K562 (cell line): ENCODE measurements around the gene PRPSAP2. TPM values are rescaled to one million over a fixed set of nuclear protein-coding genes. Genes with fewer than 3 reads are reported as not detected.
A peak's percentile ranks its signal among the peaks of the same experiment; 100 is the strongest.

Experiments used
- ATAC-seq: fragments of 200-7000 bp; cut with Tn5 transposase; 3 replicates; pipeline ENCODE4 v1.9.1; 2020; ENCODE audit warnings: moderate library complexity
- BruUV-seq: library from RNA; stranded (reverse); fragments of 400-500 nt; replicated peaks from 2 replicates; lab custom pipeline; 2021; lab: Mats Ljungman, UMichigan
- CTCF ChIA-PET: fragments of 300-600 bp; formaldehyde crosslinking; extraction: SDS; loops from one replicate; lab custom pipeline; 2021; ENCODE audit warnings: low intra/inter-chr PET ratio; lab: Yijun Ruan, JAX
- POLR2A ChIA-PET: fragments of 300-600, 350-650 bp; sonication (Branson Sonifier 250); formaldehyde crosslinking; extraction: SDS; loops from one replicate; lab custom pipeline; 2021; ENCODE audit warnings: antibody characterized with exemption, inconsistent platforms; lab: Yijun Ruan, JAX
- DNase-seq, 4 experiments: peaks; one replicate each; pipeline versions ENCODE4 v3.0.0 to v3.0.0-alpha.2; 2011 to 2018; ENCODE audit warnings: low spot score in 3 of 4, mixed read lengths in 3 of 4; ENCODE audit errors: extremely low read depth in 1 of 4
- FAIRE-seq: peaks from 2 replicates; lab custom pipeline; 2011; peaks lifted over from hg19 to GRCh38; lab: Jason Lieb, UNC
- H2AFZ ChIP-seq: 2 replicates; pipeline ENCODE4 v1.6.0; 2011; ENCODE audit warnings: low read depth, low read length, control low read depth, inconsistent platforms
- H3K27ac ChIP-seq: fragments of 200-600 bp; 3 replicates; pipeline ENCODE4 v1.8.0; 2011; ENCODE audit warnings: low read depth, mild to moderate bottlenecking, control low read depth, inconsistent platforms, low read length, moderate library complexity, mixed read lengths; ENCODE audit errors: extremely low read depth
- H3K27me3 ChIP-seq, 2 experiments: fragments of 300-600 bp in 1 of 2; 2 replicates in 1 of 2; 3 replicates in 1 of 2; pipeline versions ENCODE4 v1.6.0 to v1.8.0; 2011; ENCODE audit warnings: inconsistent platforms in 2 of 2, low read length in 2 of 2, mild to moderate bottlenecking in 1 of 2, mixed read lengths in 1 of 2, moderate library complexity in 1 of 2; ENCODE audit not compliant: control insufficient read depth in 2 of 2, insufficient read depth in 2 of 2
- H3K36me3 ChIP-seq: fragments of 300-600 bp; 3 replicates; pipeline ENCODE4 v1.8.0; 2011; ENCODE audit warnings: mild to moderate bottlenecking, low read length, inconsistent platforms; ENCODE audit not compliant: control insufficient read depth, insufficient read depth
- H3K4me1 ChIP-seq, 2 experiments: fragments of 200-600 bp in 1 of 2; replicated peaks in 1 of 2; 2 replicates in 1 of 2; 3 replicates in 1 of 2; pipeline versions ENCODE4 v1.5.1 to v1.8.0; 2011; ENCODE audit warnings: inconsistent platforms in 2 of 2, low read length in 2 of 2, mild to moderate bottlenecking in 1 of 2, mixed read lengths in 1 of 2, moderate library complexity in 1 of 2; ENCODE audit not compliant: control insufficient read depth in 2 of 2, insufficient read depth in 2 of 2
- H3K4me2 ChIP-seq: 2 replicates; pipeline ENCODE4 v1.6.1; 2011; ENCODE audit warnings: low read length, control low read depth, inconsistent platforms, mixed read lengths; ENCODE audit not compliant: insufficient read depth
- H3K4me3 ChIP-seq: fragments of 200-600 bp; sonication (generic), shearing (Covaris generic); 2 replicates; pipeline ENCODE4 v1.5.1; 2016; ENCODE audit warnings: control low read depth, inconsistent platforms
- H3K79me2 ChIP-seq: fragments of 200-600 bp; 3 replicates; pipeline ENCODE4 v1.8.0; 2011; ENCODE audit warnings: low read length, inconsistent platforms; ENCODE audit not compliant: control insufficient read depth, insufficient read depth
- H3K9ac ChIP-seq, 2 experiments: 2 replicates each; pipeline versions ENCODE4 v1.6.0 to v1.6.1; 2011; ENCODE audit warnings: low read depth in 2 of 2, low read length in 2 of 2, control low read depth in 1 of 2, inconsistent platforms in 1 of 2, mild to moderate bottlenecking in 1 of 2, mixed read lengths in 1 of 2; ENCODE audit not compliant: insufficient read depth in 1 of 2
- H3K9me1 ChIP-seq: one replicate; pipeline ENCODE4 v1.6.0; 2011; ENCODE audit warnings: inconsistent platforms, mild to moderate bottlenecking, low read length, moderate library complexity; ENCODE audit not compliant: control insufficient read depth, insufficient read depth
- H3K9me3 ChIP-seq: replicated peaks from 2 replicates; pipeline ENCODE4 v1.5.1; 2011; ENCODE audit warnings: low read depth, low read length, inconsistent platforms; ENCODE audit not compliant: control insufficient read depth, insufficient read depth
- H4K20me1 ChIP-seq: replicated peaks from 2 replicates; pipeline ENCODE4 v1.6.1; 2011; ENCODE audit warnings: low read length, inconsistent platforms, mixed read lengths; ENCODE audit not compliant: control insufficient read depth, insufficient read depth
- CBFA2T2 ChIP-seq: fragments of 450-650 bp; conservative IDR thresholded peaks from 2 replicates; pipeline ENCODE4 v1.6.1; 2017; ENCODE audit warnings: mild to moderate bottlenecking
- EGR1 ChIP-seq: fragments of 450-650 bp; conservative IDR thresholded peaks from 2 replicates; pipeline ENCODE4 v1.6.1; 2017; ENCODE audit warnings: mild to moderate bottlenecking
- EP400 ChIP-seq: fragments of 450-650 bp; IDR thresholded peaks from 2 replicates; pipeline ENCODE4 v1.6.1; 2017; ENCODE audit warnings: antibody characterized with exemption, mild to moderate bottlenecking, moderate library complexity
- MTF1 ChIP-seq: fragments of 250-450 bp; sonication (Bioruptor Pico); IDR thresholded peaks from 2 replicates; pipeline ENCODE4 v1.9.0; 2021; ENCODE audit warnings: moderate library complexity, mild to moderate bottlenecking, inconsistent platforms, borderline replicate concordance
- TBP ChIP-seq: optimal IDR thresholded peaks from 2 replicates; pipeline ENCODE3; 2011; ENCODE audit warnings: low read depth, low read length, improper control_type of control experiment
- ZNF76 ChIP-seq: fragments of 250-450 bp; sonication (Bioruptor Pico); IDR thresholded peaks from 2 replicates; pipeline ENCODE4 v1.4.0; 2020; ENCODE audit warnings: mild to moderate bottlenecking, moderate library complexity, borderline replicate concordance
- WGBS: fragments of 100-300 bp; shearing (Covaris generic); methylation state at CpG from one replicate; pipeline ENCODE4 v1.1.6; 2016; ENCODE audit warnings: low coverage, mixed read lengths; ENCODE audit not compliant: insufficient coverage; ENCODE audit errors: missing lambda C conversion rate; 5-methylcytosine and 5-hydroxymethylcytosine counted together
- in situ Hi-C: fragments of 300-500 bp; cut with MboI; formaldehyde crosslinking; loops from 4 replicates; pipeline ENCODE4 v1.15.0; 2018; ENCODE audit warnings: inconsistent platforms, mixed read lengths
- intact Hi-C: fragments of 100-400 bp; cut with micrococcal nuclease; formaldehyde crosslinking; loops from 2 replicates; pipeline ENCODE4 v1.14.2; 2022
- polyA plus RNA-seq, 8 experiments: library from polyadenylated mRNA; depleted of rRNA in 4 of 8; stranded (reverse) in 5 of 8; unstranded in 3 of 8; fragments of >200 nt; fragmentation: Nextera tagmentation in 2 of 8; fragmentation: Illumina TruSeq in 1 of 8; extraction: Ambion mirVana in 2 of 8; extraction: Trizol in 1 of 8; gene quantifications; 2 replicates each; pipeline versions ENCODE4 v1.2.1 to v1.2.3, GENCODE V29; 2011 to 2014; ENCODE audit warnings: inconsistent platforms in 1 of 8, missing spikeins in 1 of 8
- total RNA-seq, 7 experiments: library from RNA; depleted of rRNA in 6 of 7; stranded (reverse); fragments of >200 nt in 6 of 7; fragmentation: Illumina TruSeq in 2 of 7; extraction: Trizol in 2 of 7; gene quantifications; 2 replicates each; pipeline versions ENCODE4 v1.2.1 to v1.2.3, GENCODE V29; 2011 to 2021; ENCODE audit warnings: low replicate concordance in 1 of 7

Gene PRPSAP2
- total and polyA plus RNA-seq, 9 of the 15 experiments (the other 6 are each of a cell fraction or from before 2014, with no cell fraction given), result 15.5 to 56.7 (median 35.7) TPM

- Histone ChIP-seq H4K20me1 (no peaks in the 10 kb centered on the region), H3K4me3 (no peak overlapping the region), H3K79me2 (no peaks in the 10 kb centered on the region), H3K27ac (no peak overlapping the region), H3K9me1 (no peaks in the 10 kb centered on the region), H3K27me3 (no peaks in the 10 kb centered on the region), H3K9me3 (no peaks in the 10 kb centered on the region), H3K4me2 (no peak overlapping the region), H3K4me1 (peaks cover 0 to 28% of the 10 kb centered on the region in 2 experiments; a peak in 2 of 5 replicates), H3K9ac (peak overlapping the region in 1 of 2 experiments; percentile 52; a peak in 2 of 4 replicates), H2AFZ (no peak overlapping the region), H3K36me3 (no peaks in the 10 kb centered on the region)
- CTCF ChIA-PET, result no interaction called here
- intact Hi-C loops (loop anchor here (10.0 kb wide), 1 partner anchor 144 kb away; no protein-coding TSS in a partner anchor), in situ Hi-C loops (loop anchor here (10.0 kb wide), 1 partner anchor 186 kb away; no protein-coding TSS in a partner anchor)
- 20% methylated on average over 8 of the region's 22 CpGs for WGBS
- POLR2A ChIA-PET, result no interaction called here
- no peak for FAIRE-seq
- ATAC-seq, result no peak
- no peak for DNase-seq
- no peak for TF ChIP-seq EP400
- TF ChIP-seq CBFA2T2, result no peak
- TF ChIP-seq MTF1 (CRISPR knock-in tag), result no peak
- TF ChIP-seq ZNF76 (CRISPR knock-in tag), result no peak
- no TSS peak for BruUV-seq
Measured at GRCh38 chr17:18959071-18959844, 101.3 kb downstream of the PRPSAP2 start.

- Histone ChIP-seq H2AFZ (no peak overlapping the region), H3K27me3 (no peaks in the 10 kb centered on the region), H4K20me1 (no peaks in the 10 kb centered on the region), H3K79me2 (no peaks in the 10 kb centered on the region), H3K36me3 (no peaks in the 10 kb centered on the region), H3K9me3 (no peaks in the 10 kb centered on the region), H3K9me1 (no peaks in the 10 kb centered on the region), H3K4me3 (no peak overlapping the region), H3K27ac (no peak overlapping the region), H3K9ac (no peak overlapping the region), H3K4me2 (no peak overlapping the region), H3K4me1 (peaks cover 0 to 28% of the 10 kb centered on the region in 2 experiments; a peak in 2 of 5 replicates)
- no peak for TF ChIP-seq EGR1
- no peak for TF ChIP-seq TBP
- FAIRE-seq (no peak), DNase-seq (no peak), ATAC-seq (no peak)
- no TSS peak for BruUV-seq
- WGBS, result 78% methylated on average over 1 of the region's 5 CpGs
- POLR2A ChIA-PET, result no interaction called here
- intact Hi-C loops, result loop anchor here (10.0 kb wide), 1 partner anchor 145 kb away; no protein-coding TSS in a partner anchor
- CTCF ChIA-PET, result no interaction called here
- in situ Hi-C loops, result loop anchor here (10.0 kb wide), 1 partner anchor 185 kb away; no protein-coding TSS in a partner anchor
Measured at GRCh38 chr17:18959845-18960240, 101.9 kb downstream of the PRPSAP2 start.
